HG03565 (cell line): ENCODE data around the gene PVALEF.
"Not testable (repeated sequence)": the region's sequence is repeated elsewhere in the genome, so short reads cannot be mapped to it uniquely, and the experiment has no call there.

Experiments used
- ATAC-seq: cut with Tn5 transposase; IDR thresholded peaks from one replicate; pipeline ENCODE4 v1.9.1; 2021; ENCODE audit warnings: mild to moderate bottlenecking, moderate library complexity; ENCODE audit not compliant: unreplicated experiment

PVALEF gene

GRCh38 chr17:81210868-81211267, 45.6 kb downstream of the PVALEF start:
- no peak for ATAC-seq

- ATAC-seq: no peak
These were observed 47.1 kb downstream of the PVALEF start for GRCh38 chr17:81212365-81212764.

GRCh38 chr17:81213978-81214377, 48.7 kb downstream of the PVALEF start:
- ATAC-seq: no peak

GRCh38 chr17:81217491-81217890, 52.2 kb downstream of the PVALEF start:
- ATAC-seq: no peak

GRCh38 chr17:81218459-81218858, 53.2 kb downstream of the PVALEF start:
- no peak for ATAC-seq

- ATAC-seq: no peak
These were observed 53.7 kb downstream of the PVALEF start for GRCh38 chr17:81218991-81219390.

- ATAC-seq: no peak
These were observed 54.3 kb downstream of the PVALEF start for GRCh38 chr17:81219476-81220180.

- ATAC-seq: no peak
These were observed 56.1 kb downstream of the PVALEF start for GRCh38 chr17:81221371-81221841.

- no peak for ATAC-seq
These were observed 56.7 kb downstream of the PVALEF start for GRCh38 chr17:81221842-81222619.

- ATAC-seq: peak; percentile 2
These were observed 57.3 kb downstream of the PVALEF start for GRCh38 chr17:81222620-81222905.

- ATAC-seq: peak; percentile 87
These were observed 57.8 kb downstream of the PVALEF start, which contains the start of gene CEP131 for GRCh38 chr17:81222906-81223761. Gene CEP131, minus strand, starts transcription at chr17:81222965. Its CDS starts 2,909 bp downstream, at chr17:81220056.

GRCh38 chr17:81223762-81224130, 58.4 kb downstream of the PVALEF start:
- ATAC-seq: no peak

- not testable (repeated sequence) for ATAC-seq
These were observed 62.3 kb downstream of the PVALEF start for GRCh38 chr17:81227630-81228029.

GRCh38 chr17:81228420-81228819, 63.1 kb downstream of the PVALEF start:
- no peak for ATAC-seq

- ATAC-seq: no peak
These were observed 63.7 kb downstream of the PVALEF start for GRCh38 chr17:81228834-81229665.

GRCh38 chr17:81229666-81229920, 64.3 kb downstream of the PVALEF start:
- ATAC-seq: no peak

- ATAC-seq: no peak
These were observed 64.9 kb downstream of the PVALEF start for GRCh38 chr17:81230043-81230820.

GRCh38 chr17:81231121-81231645, 65.9 kb downstream of the PVALEF start:
- ATAC-seq: no peak

- ATAC-seq: no peak
These were observed 66.7 kb downstream of the PVALEF start for GRCh38 chr17:81231766-81232581.
